ENCODE results near the gene RTN4RL2.

Gene RTN4RL2

DNA sequence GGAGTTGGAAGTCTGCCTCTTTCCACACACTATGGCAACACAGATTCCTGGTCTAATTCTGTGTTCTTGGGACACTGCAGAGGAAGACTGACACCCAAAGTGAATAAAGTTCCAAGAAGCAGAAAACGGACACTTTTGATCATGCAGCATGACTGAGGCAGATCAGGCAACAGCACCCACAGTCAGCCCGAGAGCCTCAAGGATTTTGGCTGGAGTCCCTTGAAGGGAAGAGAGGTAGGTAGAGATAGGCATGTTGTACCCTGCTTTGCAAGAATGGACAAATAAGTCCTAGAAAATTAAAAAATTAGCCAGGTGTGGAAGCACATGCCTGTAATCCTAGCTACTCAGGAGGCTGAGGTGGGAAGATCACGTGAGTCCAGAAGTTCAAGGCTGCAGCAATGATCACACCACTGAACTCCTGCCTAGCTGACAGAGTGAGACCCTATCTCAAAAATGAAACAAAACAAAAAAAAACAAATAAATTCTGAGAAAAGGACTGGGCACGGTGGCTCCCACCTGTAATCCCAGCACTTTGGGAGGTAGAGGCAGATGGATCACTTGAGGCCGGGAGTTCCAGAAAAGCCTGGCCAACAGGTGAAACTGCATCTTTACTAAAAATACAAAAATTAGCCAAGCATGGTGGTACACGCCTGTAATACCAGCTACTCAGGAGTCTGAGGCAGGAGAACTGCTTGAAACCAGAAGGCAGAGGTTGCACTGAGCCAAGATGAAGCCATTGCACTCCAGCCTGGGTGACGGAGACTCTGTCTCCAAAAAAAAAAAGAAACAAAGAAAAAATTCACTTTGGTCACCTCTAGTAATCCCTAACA, 48.2 kb downstream of the RTN4RL2 start:
- H3K27ac ChIP-seq (ENCODE audit: low read depth, low read length): no peak overlapping the region
- H3K4me3 ChIP-seq (ENCODE audit: low read depth, low read length): no peak overlapping the region
- peaks cover 10% of the 10 kb centered on the region; the same call in 1 of the 2 replicates for H3K4me1 ChIP-seq (ENCODE audit: control insufficient read depth, insufficient read depth, low read length)

GRCh38 chr11:57511741-57512430, 51.6 kb downstream of the RTN4RL2 start:
- Histone ChIP-seq H3K9me3 (ENCODE audit: control insufficient read depth, insufficient read depth, low read depth, low read length) (no peaks in the 10 kb centered on the region), H3K27ac (ENCODE audit: low read depth, low read length) (no peak overlapping the region)

More for the DNA sequence above, 48.2 kb downstream of the RTN4RL2 start:
- Histone ChIP-seq H3K27me3 (ENCODE audit: control insufficient read depth, insufficient read depth, low read length) (peaks cover 2% of the 10 kb centered on the region; the same call in 1 of the 2 replicates), H3K9me3 (ENCODE audit: control insufficient read depth, insufficient read depth, low read depth, low read length) (no peaks in the 10 kb centered on the region), H3K9ac (ENCODE audit: low read length) (no peak overlapping the region), H3K36me3 (ENCODE audit: control insufficient read depth, insufficient read depth, low read length) (no peaks in the 10 kb centered on the region; the same call in 1 of the 2 replicates)

DNA sequence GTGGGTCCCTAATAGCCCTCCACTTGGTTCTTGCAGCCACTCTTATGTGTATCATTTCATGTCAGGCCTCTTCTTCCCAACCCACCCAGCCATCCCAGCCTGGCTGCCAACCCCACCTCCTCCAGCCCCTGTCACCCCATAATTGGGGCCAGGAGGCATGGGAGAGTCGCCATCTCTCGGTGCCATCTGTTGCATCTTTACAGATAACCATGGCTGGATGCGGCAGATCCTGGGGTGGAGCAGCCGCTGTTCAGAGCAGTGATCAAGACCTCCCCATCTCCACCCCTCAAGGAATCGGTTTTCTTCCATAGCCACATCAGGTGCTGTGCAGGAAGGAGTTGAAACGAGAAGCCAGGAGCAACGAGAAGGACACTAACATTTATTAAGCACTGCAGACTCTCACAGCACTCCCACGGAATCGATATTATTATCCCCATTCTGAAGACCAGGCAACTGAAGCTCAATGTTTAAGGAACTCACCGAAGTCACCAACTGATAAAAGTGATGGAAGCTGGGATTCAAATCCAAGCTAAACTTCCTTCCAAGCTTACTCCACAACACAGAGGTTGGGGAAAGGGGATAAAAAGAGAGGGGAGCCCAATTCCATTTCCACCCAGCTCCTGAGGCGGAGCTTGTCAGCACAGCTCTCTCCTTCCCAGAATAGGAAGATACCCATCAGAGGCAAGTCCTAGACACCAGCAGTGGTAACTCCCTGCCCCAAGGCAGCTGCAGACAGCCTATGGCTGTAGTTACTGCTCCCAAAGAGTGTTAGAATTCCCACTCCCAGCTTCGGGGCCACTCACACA, 52.5 kb downstream of the RTN4RL2 start:
- Histone ChIP-seq H3K27ac (ENCODE audit: low read depth, low read length) (no peak overlapping the region), H3K27me3 (ENCODE audit: control insufficient read depth, insufficient read depth, low read length) (peaks cover 39% of the 10 kb centered on the region), H3K9ac (ENCODE audit: low read length) (no peak overlapping the region), H3K4me3 (ENCODE audit: low read depth, low read length) (no peak overlapping the region; the same call in 1 of the 2 replicates), H3K36me3 (ENCODE audit: control insufficient read depth, insufficient read depth, low read length) (no peaks in the 10 kb centered on the region; the same call in 1 of the 2 replicates), H3K4me1 (ENCODE audit: control insufficient read depth, insufficient read depth, low read length) (peaks cover 16% of the 10 kb centered on the region), H3K9me3 (ENCODE audit: control insufficient read depth, insufficient read depth, low read depth, low read length) (no peaks in the 10 kb centered on the region)

More at GRCh38 chr11:57511741-57512430, 51.6 kb downstream of the RTN4RL2 start:
- Histone ChIP-seq H3K4me1 (ENCODE audit: control insufficient read depth, insufficient read depth, low read length) (peaks cover 16% of the 10 kb centered on the region), H3K4me3 (ENCODE audit: low read depth, low read length) (no peak overlapping the region), H3K27me3 (ENCODE audit: control insufficient read depth, insufficient read depth, low read length) (peaks cover 29% of the 10 kb centered on the region), H3K9ac (ENCODE audit: low read length) (no peak overlapping the region), H3K36me3 (ENCODE audit: control insufficient read depth, insufficient read depth, low read length) (no peaks in the 10 kb centered on the region; the same call in 1 of the 2 replicates)

DNA sequence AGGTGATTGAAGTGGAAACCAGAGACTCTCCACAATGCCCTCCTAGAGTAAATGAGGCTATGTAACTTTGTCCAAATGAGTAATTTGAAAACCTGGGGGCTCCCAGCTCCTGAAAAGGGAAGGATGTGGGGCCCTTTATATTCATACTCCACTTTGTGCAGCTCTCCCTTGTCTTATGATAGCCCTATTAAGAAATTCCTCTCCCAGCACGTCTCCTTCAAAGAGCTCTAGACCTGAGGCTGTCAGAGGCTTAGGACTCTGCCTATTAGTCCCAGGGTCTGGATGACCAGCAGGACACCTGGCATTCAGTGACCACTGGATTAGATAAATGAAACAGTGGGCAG, 53.1 kb downstream of the RTN4RL2 start:
- Histone ChIP-seq H3K4me3 (ENCODE audit: low read depth, low read length) (peak overlapping the region; percentile 73), H3K27me3 (ENCODE audit: control insufficient read depth, insufficient read depth, low read length) (peaks cover 39% of the 10 kb centered on the region), H3K27ac (ENCODE audit: low read depth, low read length) (no peak overlapping the region), H3K9me3 (ENCODE audit: control insufficient read depth, insufficient read depth, low read depth, low read length) (no peaks in the 10 kb centered on the region), H3K4me1 (ENCODE audit: control insufficient read depth, insufficient read depth, low read length) (peaks cover 16% of the 10 kb centered on the region), H3K36me3 (ENCODE audit: control insufficient read depth, insufficient read depth, low read length) (no peaks in the 10 kb centered on the region; the same call in 1 of the 2 replicates), H3K9ac (ENCODE audit: low read length) (no peak overlapping the region)

- Histone ChIP-seq H3K9me3 (ENCODE audit: control insufficient read depth, insufficient read depth, low read depth, low read length) (no peaks in the 10 kb centered on the region), H3K9ac (ENCODE audit: low read length) (peak overlapping the region; percentile 74), H3K27me3 (ENCODE audit: control insufficient read depth, insufficient read depth, low read length) (peaks cover 39% of the 10 kb centered on the region), H3K36me3 (ENCODE audit: control insufficient read depth, insufficient read depth, low read length) (no peaks in the 10 kb centered on the region), H3K27ac (ENCODE audit: low read depth, low read length) (no peak overlapping the region), H3K4me1 (ENCODE audit: control insufficient read depth, insufficient read depth, low read length) (peaks cover 16% of the 10 kb centered on the region), H3K4me3 (ENCODE audit: low read depth, low read length) (peak overlapping the region; percentile 73)
Observed at GRCh38 chr11:57513911-57514537, 53.7 kb downstream of the RTN4RL2 start.

DNA sequence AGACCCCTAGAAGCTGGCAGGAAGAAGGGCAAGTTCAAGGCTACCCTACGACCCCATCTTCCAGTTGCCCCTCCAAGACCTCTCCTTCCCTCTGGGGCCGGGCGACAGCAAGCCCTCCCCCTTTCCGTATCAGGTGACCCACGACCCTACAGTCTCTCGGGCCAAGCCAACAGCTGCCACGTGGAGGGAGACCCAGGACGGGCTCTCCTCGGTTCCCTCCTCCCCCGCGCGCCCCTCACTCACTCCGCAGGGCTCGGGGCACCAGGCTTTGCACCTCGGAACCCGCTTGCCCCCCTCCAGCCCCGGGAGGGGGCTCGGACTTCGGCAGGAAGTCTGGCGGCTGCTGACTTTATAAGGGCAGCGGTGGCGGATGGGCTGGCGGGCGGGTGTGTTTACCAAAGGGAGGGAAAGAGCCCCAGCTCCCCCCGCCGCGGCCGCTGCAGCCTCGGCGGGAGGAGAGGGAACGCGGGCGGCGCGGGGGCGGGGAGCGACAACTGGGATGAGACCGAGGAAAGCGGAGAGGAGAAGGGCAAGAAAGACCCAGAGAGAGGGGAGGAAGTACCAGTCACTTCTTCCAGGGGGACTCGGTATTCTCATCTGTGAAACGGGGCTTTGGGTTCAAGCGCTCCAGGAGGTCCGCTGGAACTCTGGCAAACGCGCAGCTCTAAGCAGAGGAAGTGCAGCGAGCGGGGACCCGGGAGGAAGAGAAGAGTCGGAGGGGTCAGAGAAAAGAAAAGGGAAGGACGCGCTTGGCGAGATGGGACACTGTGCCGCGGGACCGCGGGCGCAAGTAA, 54.4 kb downstream of the RTN4RL2 start:
- Histone ChIP-seq H3K4me1 (ENCODE audit: control insufficient read depth, insufficient read depth, low read length) (peaks cover 16% of the 10 kb centered on the region), H3K4me3 (ENCODE audit: low read depth, low read length) (peak overlapping the region; percentile 73), H3K9me3 (ENCODE audit: control insufficient read depth, insufficient read depth, low read depth, low read length) (no peaks in the 10 kb centered on the region), H3K27ac (ENCODE audit: low read depth, low read length) (no peak overlapping the region), H3K27me3 (ENCODE audit: control insufficient read depth, insufficient read depth, low read length) (peaks cover 39% of the 10 kb centered on the region), H3K36me3 (ENCODE audit: control insufficient read depth, insufficient read depth, low read length) (no peaks in the 10 kb centered on the region), H3K9ac (ENCODE audit: low read length) (peak overlapping the region; percentile 74)

GRCh38 chr11:57515332-57516060, 55.2 kb downstream of the RTN4RL2 start, which contains the start of gene SLC43A1:
SLC43A1 (minus strand) TSS chr11:57515702; CDS start chr11:57514111, 1,591 bp downstream.
- Histone ChIP-seq H3K9me3 (ENCODE audit: control insufficient read depth, insufficient read depth, low read depth, low read length) (no peaks in the 10 kb centered on the region), H3K4me1 (ENCODE audit: control insufficient read depth, insufficient read depth, low read length) (peaks cover 16% of the 10 kb centered on the region), H3K4me3 (ENCODE audit: low read depth, low read length) (peak within 1 kb of the TSS; percentile 73), H3K36me3 (ENCODE audit: control insufficient read depth, insufficient read depth, low read length) (no peaks in the 10 kb centered on the region), H3K27ac (ENCODE audit: low read depth, low read length) (no peak within 1 kb of the TSS), H3K27me3 (ENCODE audit: control insufficient read depth, insufficient read depth, low read length) (peaks cover 39% of the 10 kb centered on the region), H3K9ac (ENCODE audit: low read length) (peak within 1 kb of the TSS; percentile 74)

GRCh38 chr11:57516061-57516443, 55.7 kb downstream of the RTN4RL2 start:
- Histone ChIP-seq H3K9me3 (ENCODE audit: control insufficient read depth, insufficient read depth, low read depth, low read length) (no peaks in the 10 kb centered on the region), H3K27me3 (ENCODE audit: control insufficient read depth, insufficient read depth, low read length) (peaks cover 39% of the 10 kb centered on the region), H3K4me3 (ENCODE audit: low read depth, low read length) (peak overlapping the region; percentile 73), H3K27ac (ENCODE audit: low read depth, low read length) (no peak overlapping the region), H3K9ac (ENCODE audit: low read length) (peak overlapping the region; percentile 45), H3K36me3 (ENCODE audit: control insufficient read depth, insufficient read depth, low read length) (no peaks in the 10 kb centered on the region), H3K4me1 (ENCODE audit: control insufficient read depth, insufficient read depth, low read length) (peaks cover 16% of the 10 kb centered on the region)

DNA sequence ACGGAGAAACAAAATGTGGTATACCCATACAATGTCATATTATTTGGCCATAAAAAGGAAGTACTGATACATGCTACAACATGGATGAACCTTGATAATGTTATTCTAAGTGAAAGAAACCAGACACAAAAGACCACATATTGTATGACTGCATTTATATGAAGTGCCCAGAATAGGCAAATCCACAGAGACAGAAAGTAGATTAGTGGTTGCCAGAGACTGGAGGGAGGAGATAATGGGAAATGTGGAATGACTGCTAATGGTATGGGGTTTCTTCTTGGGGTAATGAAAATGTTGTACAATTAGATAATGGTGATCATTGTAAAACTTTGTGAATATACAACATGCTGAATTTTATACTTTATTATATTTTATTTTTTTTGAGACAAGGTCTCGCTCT, 60.8 kb downstream of the RTN4RL2 start:
- H3K27ac ChIP-seq (ENCODE audit: low read depth, low read length): no peak overlapping the region
- H3K9me3 ChIP-seq (ENCODE audit: control insufficient read depth, insufficient read depth, low read depth, low read length): no peaks in the 10 kb centered on the region; the same call in 1 of the 2 replicates
- no peaks in the 10 kb centered on the region for H3K36me3 ChIP-seq (ENCODE audit: control insufficient read depth, insufficient read depth, low read length)
- H3K4me3 ChIP-seq (ENCODE audit: low read depth, low read length): no peak overlapping the region
- H3K4me1 ChIP-seq (ENCODE audit: control insufficient read depth, insufficient read depth, low read length): peaks cover 1% of the 10 kb centered on the region
- H3K27me3 ChIP-seq (ENCODE audit: control insufficient read depth, insufficient read depth, low read length): peaks cover 17% of the 10 kb centered on the region
- no peak overlapping the region for H3K9ac ChIP-seq (ENCODE audit: low read length)
